Activated CD4-positive, alpha-beta T cell treated with anti-CD3 and anti-CD28 coated beads, Interleukin-2, amount 50 U/mL, for 24 hours (primary cell): ENCODE measurements around the gene ADGRA3.
"Not testable (repeated sequence)": the region's sequence is repeated elsewhere in the genome, so short reads cannot be mapped to it uniquely, and the experiment has no call there.

Experiments
- DNase-seq, 2 donors: peaks; one replicate each; pipeline ENCODE4 v3.0.0-alpha.2; 2020; ENCODE audit warnings: low read depth in 1 of 2, low spot score in 1 of 2

The ADGRA3 gene

DNA sequence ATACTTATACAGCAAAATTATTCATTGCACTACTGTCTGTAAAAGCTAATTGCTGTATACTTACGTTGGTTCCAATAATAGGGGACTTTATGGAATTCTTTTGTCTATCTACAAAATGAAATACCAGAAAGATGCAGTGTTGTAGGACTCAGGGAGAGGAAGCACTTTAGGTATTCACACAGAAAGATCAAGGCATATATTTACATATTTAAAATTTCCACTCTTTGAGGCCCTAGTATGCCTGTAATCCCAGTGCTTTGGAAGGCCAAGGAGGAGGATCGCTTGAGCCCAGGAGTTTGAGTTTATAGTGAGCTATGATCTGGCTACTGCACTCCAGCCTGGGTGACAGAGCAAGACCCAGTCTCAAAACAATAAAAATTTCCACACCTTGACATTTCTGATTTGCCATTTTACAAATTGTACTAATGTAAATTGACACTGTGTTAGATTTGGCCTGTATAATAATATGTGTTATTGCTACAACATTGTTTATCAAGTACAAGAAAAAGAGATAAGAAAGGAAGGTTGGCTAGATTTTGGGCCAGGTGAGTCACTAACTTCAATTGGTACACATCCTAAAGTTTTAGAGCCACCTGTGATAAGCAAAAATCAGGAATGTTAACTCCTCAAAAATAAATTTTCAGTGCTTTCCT lies 35.1 kb downstream of the ADGRA3 start:
- DNase-seq: no peak

DNA sequence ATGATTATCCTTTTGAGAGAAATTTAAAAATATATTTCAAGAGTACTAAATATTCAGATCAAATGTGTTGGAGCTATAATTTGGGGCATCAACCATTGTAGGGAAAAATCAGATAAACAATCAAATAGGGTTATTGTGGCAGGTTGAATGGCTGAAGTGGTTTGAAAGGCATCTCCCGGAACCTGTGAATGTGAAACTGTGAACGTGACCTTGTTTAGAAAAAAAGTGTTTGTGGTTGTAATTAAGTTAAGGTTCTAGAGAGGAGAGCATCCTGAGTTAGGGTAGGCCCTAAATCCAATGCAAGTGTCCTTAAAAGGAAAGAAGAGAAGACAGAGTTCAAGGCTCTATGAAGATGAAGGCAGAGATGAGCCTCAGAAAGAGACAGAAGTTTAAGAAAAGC lies 37.4 kb downstream of the ADGRA3 start:
- no peak for DNase-seq

DNA sequence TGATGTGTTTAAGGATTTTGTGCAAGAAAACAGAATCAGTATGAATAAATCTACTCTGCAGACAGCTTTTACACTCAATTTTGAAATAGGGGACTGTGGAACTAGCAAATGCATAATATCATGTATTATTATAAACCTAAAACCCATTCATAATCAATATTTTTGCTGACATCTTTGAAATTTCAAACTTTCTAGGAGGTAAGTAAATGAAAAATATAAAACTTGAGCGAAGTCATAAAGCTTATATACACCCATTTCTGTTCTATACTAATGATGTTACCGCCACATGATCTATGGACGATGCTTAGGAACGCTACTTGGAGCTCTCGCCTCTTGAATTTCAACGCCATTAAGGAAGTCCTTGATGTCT lies 38.1 kb downstream of the ADGRA3 start:
- no peak for DNase-seq

- DNase-seq: no peak
These were observed 38.6 kb downstream of the ADGRA3 start for GRCh38 chr4:22477136-22477812.

GRCh38 chr4:22476011-22476410 lies 39.9 kb downstream of the ADGRA3 start:
- no peak for DNase-seq

- DNase-seq: not testable (repeated sequence)
These were observed 40.6 kb downstream of the ADGRA3 start for GRCh38 chr4:22475311-22475646.

GRCh38 chr4:22474636-22475310 lies 41.1 kb downstream of the ADGRA3 start:
- no peak for DNase-seq

DNA sequence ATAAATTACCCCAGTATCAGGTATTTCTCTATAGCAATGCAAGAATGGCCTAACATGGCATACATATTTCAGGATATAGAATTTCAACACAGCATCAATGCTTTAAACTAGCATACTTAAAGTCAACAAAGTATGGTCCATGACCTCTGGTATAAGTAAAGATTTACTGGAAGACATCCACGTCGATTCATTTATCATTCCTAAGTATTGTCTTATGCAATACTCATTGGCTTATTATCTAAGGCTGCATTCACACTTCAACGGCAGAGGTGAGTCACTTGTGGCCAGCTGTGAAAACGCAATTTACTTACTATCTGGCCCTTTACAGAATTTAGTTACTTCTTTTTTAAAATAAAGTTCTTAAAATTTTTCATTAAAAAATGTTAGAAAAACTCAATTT lies 42.6 kb downstream of the ADGRA3 start:
- no peak for DNase-seq

- no peak for DNase-seq
These were observed 43.8 kb downstream of the ADGRA3 start for GRCh38 chr4:22471999-22472461.

DNA sequence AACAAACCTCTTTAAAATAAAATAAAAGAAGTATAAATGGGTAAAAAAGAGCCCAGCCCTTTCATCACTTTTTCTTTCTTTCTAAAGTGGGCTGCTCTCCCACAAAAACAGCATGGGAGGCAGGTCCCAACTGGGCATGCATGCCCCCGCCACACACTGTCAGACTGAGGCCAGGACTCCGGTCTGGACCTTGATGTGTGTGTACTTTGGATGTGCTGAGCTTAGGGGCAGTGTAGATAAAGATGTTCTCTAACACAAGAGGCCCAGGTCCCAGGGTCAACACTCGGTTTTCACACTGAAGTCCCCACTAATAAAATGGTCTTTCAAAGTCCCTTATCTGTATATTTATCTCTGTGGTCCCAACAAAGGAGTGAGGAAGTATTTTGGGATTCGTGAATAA lies 44.4 kb downstream of the ADGRA3 start:
- DNase-seq: no peak

- no peak for DNase-seq
These were observed 49.3 kb downstream of the ADGRA3 start for GRCh38 chr4:22466581-22466980.

DNA sequence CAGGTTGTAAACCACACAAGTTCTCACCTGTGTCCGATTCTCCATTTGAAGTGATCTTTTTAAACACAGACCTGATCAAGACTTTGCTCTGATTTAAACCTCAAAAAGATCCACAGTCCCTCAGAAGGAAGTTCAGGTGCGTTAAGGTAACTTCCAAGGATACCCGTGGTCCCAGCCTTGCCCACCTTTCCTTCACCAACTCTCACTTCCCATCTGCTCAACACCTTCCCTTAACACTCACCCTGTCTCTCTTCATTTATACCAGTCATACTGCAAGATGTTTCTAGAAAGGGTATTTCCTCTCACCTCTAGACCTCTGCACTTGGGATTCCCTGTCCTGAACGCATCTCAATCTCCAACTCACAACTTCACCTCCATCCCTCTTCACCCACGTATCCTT lies 49.9 kb downstream of the ADGRA3 start:
- no peak for DNase-seq

DNA sequence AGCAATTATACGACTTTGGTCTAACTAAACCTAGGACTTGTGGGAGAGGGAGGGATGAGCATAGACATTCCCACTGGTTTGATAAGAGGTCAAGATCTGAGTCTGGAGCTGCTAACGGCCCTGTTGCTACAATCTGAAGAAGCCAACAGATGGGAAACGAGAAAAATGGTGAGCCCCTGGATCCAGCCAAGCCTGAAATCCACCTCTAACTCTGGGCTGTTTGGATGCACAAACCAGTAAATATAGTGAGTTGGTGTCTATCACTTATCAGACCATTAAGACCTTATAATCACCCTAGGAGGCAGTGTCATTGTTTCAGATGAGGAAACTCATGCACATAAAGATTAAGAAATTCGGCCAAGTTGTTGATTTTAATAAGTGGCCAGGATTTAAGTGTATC lies 50.5 kb downstream of the ADGRA3 start:
- DNase-seq: no peak

- DNase-seq: peak in 1 of 2 donors; percentile 15
These were observed 52.7 kb downstream of the ADGRA3 start for GRCh38 chr4:22463179-22463578.

GRCh38 chr4:22462688-22463087 lies 53.2 kb downstream of the ADGRA3 start:
- DNase-seq: no peak

- no peak for DNase-seq
These were observed 55.6 kb downstream of the ADGRA3 start for GRCh38 chr4:22460266-22460665.

GRCh38 chr4:22458098-22458497 lies 57.8 kb downstream of the ADGRA3 start:
- no peak for DNase-seq

DNA sequence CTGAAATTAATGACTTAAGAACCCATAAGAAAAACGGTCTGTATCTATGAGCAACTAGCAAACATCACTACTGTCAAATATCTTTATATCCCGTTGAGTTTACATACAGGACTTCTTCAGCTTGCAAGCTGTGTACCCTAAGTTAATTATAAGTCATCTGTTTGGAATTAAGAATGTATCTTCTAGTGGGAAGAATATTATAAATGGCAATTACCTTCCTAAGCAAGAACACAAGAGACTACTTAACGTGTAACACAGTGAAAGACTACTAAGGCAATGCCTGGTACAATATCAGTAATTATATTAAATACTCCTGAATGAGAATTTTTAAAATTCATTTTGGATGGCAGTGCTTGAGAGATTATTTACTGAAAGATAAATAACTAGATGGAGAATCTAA lies 58.5 kb downstream of the ADGRA3 start:
- DNase-seq: no peak

GRCh38 chr4:22456291-22456690 lies 59.6 kb downstream of the ADGRA3 start:
- no peak for DNase-seq

DNA sequence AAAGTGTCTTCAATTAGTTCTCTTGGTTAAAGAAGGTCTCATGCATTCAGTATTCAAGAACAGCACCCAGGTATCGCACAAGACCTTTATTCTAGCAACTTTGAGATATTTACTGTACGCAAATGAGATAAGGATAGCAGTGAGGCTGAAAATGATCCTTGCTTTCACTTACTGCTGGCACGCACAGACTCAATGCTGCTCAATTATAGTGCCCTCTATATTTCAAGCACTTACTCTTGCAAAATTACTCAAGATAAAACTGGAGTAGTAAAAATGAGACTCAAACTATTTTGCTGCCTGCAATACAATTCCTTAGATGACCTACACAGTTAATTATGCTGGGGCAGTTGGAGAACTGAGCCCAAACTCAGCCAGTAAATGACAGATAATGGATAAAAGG lies 60.9 kb downstream of the ADGRA3 start:
- no peak for DNase-seq

DNA sequence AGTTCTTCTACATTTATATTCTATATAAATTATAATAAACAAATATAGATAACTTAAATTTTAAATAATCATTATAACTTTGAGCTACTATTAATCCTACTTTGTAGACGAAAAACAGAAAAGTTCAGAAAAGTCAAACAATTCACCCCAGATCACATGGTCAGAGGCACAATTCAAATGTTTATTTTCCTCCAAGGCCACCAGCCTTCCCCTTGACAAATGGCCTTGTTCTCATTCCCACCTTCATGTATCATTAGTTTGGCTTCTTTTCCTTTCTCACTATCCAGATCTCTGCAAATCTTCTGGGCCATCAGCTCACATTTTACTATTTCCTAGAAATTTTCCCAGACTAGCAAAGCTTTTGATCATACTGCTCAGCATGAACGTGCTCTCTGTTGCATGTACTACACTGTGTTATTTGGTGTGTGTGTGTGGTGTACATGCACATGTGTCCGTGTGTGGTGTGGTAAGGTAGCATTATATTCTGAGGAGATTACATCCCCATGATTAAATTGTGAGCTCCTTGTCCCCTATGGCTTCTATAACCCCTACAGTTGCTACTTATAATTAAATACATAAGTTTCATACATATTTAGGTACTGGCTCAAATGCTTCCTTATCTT lies 61.5 kb downstream of the ADGRA3 start:
- no peak for DNase-seq

- no peak for DNase-seq
These were observed 71.1 kb downstream of the ADGRA3 start for GRCh38 chr4:22444813-22445212.
